GM12864 (cell line): ENCODE measurements around the gene GYPE.
"Not testable (repeated sequence)": the region's sequence is repeated elsewhere in the genome, so short reads cannot be mapped to it uniquely, and the experiment has no call there.

Experiments used
- DNase-seq: peaks from one replicate; pipeline ENCODE4 v3.0.0-alpha.2; 2011; ENCODE audit warnings: low read depth
- H3K4me3 ChIP-seq: 2 replicates; pipeline ENCODE4 v1.5.1; 2011; ENCODE audit warnings: mild to moderate bottlenecking, low read depth, low read length, control low read depth
- TF ChIP-seq, protein P1 (sequence below): IDR thresholded peaks from 2 replicates; pipeline ENCODE4 v1.5.1; 2011; ENCODE audit warnings: low read depth, mild to moderate bottlenecking, moderate library complexity, low read length, control low read depth, inconsistent platforms; ENCODE audit errors: missing control alignments

Gene GYPE

DNA sequence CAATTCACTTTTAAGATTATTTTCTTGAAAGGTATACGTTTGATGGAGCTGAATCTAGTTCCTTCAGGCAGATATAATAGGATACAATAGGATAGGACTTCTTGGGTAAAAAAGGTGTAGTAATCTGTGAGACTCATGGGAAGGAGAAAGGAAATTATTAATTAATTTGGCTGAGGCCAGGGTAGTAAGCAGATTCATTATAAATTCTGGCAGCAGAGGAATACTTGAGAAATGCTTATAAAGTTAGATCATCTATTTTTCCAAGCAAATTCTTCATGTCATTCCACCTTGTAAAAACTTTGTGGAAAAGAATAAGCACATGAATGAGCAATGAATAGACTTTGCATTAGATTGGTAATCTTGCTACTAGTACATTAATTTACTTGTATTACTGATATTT is 46.9 kb downstream of the GYPE start:
- no peak for DNase-seq
- TF ChIP-seq, protein P1, sequence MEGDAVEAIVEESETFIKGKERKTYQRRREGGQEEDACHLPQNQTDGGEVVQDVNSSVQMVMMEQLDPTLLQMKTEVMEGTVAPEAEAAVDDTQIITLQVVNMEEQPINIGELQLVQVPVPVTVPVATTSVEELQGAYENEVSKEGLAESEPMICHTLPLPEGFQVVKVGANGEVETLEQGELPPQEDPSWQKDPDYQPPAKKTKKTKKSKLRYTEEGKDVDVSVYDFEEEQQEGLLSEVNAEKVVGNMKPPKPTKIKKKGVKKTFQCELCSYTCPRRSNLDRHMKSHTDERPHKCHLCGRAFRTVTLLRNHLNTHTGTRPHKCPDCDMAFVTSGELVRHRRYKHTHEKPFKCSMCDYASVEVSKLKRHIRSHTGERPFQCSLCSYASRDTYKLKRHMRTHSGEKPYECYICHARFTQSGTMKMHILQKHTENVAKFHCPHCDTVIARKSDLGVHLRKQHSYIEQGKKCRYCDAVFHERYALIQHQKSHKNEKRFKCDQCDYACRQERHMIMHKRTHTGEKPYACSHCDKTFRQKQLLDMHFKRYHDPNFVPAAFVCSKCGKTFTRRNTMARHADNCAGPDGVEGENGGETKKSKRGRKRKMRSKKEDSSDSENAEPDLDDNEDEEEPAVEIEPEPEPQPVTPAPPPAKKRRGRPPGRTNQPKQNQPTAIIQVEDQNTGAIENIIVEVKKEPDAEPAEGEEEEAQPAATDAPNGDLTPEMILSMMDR: no peak
- H3K4me3 ChIP-seq: no peak overlapping the region

DNA sequence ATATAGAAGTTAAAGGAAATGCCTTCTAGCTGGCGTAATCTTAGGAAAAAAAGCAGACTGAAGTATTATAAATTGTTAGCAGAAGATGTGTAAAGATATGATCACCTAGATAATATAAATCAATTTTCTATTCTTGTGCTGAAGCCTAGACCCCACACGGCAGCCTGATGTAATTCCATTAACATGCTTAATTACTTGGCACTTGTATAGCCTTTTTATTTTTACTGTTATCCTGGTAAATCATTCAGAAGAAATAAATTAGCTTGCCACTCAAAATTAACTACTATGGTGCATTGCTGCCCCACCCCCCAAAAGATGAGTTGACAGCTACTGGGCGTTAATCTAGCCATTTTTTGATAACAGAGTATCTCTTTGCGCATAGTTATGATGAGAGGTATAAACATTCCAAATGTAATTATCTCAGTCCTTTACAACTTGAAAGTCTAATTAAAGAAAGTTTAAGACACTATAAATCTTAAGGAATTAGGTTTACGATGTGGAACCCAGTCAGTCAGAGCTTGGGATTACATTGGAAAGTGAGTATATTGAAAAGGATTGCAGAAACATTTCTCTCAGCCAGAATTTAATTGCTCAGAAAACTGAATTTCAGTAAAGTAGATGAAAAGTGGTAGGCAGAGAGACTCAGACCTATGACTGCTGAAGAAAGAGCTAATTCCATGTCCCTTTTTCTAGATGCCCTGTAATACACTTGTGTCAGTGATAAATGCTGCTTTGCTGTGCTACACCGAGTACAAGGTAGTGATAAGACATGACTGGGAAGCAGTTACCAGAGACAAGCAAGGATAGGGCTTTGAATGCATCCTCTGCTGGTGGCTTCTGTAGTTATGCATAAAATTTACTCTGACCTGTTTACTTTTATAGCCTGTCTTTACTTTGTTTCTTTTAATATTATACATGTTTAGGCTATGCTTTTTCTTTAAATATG is 47.7 kb downstream of the GYPE start:
- not testable (repeated sequence) for H3K4me3 ChIP-seq, DNase-seq

GRCh38 chr4:143856017-143856557 is 49.3 kb downstream of the GYPE start:
- DNase-seq, H3K4me3 ChIP-seq: not testable (repeated sequence)

GRCh38 chr4:143854645-143855044 is 50.7 kb downstream of the GYPE start:
- not testable (repeated sequence) for H3K4me3 ChIP-seq

DNA sequence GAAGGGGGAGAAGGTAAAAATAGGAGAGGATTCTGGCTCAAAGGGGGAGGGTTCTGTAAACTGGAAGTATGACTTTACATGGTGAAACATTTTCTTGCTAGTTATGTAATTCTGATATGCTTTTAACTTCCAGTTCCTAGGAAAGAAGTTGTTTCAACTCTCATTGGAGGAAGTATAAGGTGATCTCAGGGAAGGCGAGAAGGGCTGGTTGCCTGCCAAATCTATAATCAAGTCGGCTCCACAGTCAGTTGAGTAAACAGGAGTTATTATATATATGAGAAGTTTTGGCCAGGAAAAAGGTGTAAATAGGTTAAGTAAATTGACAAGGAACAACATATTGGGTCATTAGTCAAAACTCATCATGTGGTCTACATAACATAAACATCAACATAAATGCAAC is 56.1 kb downstream of the GYPE start:
- not testable (repeated sequence) for H3K4me3 ChIP-seq

More at GRCh38 chr4:143854645-143855044, 50.7 kb downstream of the GYPE start:
- not testable (repeated sequence) for DNase-seq

GRCh38 chr4:143843506-143843832 is 61.9 kb downstream of the GYPE start:
- not testable (repeated sequence) for DNase-seq, H3K4me3 ChIP-seq

More for the DNA sequence above, 56.1 kb downstream of the GYPE start:
- DNase-seq: not testable (repeated sequence)

DNA sequence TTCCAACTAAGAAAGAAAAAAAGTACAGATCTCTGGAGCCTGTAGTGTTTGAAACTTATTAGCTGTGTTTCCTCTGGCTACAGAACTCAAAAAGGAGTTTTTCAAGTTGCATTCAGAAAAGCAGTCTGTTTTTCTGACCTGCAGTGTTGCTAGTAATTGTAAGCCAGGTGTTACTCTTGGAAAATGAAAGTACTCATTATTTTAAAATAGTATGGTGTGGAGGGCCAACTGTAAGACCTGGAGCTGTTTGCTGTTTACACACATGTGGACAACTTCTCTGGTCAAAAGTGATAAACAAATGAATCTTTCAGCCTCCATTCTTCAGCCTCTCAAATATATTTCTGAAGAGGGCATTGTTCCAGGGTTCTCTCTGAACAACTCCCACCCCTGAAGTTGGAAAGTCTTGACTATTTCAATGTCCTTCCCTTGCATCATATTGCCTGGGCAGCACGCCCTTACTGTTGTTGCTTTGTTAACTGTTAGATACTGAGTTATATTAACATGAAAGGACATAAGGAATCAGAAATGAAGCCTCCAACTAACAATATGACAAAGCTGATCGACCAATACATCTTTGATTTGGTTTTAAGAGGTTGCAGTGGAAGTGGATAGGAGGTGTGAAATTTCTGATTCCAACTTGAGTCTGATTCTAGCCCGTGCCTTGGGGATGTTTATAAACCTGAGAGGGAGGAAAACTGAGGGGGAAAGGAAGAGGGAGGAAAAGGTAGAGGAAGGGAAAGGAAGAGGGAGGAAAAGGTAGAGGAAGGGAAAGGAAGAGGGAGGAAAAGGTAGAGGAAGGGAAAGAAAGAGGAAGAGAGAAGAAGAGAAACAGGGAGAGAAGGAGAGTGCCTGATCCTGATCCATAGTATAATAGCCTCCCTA is 62.5 kb downstream of the GYPE start:
- H3K4me3 ChIP-seq, DNase-seq: not testable (repeated sequence)

DNA sequence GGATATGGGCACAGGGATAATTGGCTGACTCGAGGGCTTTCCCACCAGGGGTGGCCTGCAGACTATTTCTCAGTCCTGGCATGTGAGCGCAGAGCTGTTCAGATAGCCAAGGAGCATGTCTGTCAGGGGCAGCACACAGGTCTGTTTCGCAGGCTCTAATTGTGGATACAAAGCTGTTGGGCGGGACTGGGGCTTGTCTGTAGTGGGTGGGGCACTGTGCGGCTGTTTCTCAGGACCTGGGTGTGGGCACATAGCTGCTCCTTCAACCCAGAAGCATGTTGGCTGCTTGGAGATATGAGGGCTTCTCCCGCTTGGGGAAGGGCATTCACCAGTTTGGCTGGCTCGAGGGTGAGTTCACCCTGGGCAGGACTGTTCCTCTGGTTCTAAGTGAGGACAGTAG is 65.9 kb downstream of the GYPE start:
- not testable (repeated sequence) for DNase-seq, H3K4me3 ChIP-seq

DNA sequence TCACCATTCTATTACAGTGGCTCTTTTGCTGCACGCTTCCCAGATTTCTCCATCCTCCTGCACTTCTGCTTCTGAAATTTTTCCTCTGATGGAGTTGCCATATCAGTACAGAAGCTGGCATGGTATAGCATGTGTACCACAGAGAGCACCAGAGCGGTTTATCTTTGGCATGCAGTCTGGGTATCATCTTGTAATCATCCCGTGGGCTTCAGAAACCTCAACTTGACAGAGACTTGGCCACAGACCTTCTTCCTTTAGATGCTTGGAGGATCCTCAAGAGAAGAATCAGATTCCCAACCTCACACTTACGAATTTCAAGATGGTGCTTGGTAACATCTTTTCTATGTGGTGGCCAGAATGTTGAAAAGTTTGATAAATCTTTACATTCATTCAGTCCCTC is 71.2 kb downstream of the GYPE start:
- DNase-seq, H3K4me3 ChIP-seq: not testable (repeated sequence)

DNA sequence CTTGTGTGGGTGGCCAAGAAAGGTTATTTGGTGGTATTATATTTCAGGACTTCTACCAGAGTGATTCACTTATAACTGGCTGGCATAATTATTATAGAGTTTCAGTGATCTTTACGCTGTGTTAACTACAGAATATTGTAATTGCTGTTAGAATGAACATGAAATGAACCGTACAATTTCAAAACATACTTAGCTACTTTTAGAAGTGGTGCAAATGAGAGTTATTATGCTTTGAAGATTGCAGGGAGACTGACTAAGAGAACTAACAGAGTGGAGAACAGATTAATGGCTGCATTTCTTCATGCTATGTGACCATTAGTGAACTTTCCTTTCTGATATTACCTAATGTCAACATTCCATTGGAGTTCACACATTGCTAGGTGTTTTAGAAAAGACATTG is 71.7 kb downstream of the GYPE start:
- not testable (repeated sequence) for H3K4me3 ChIP-seq, DNase-seq

GRCh38 chr4:143830576-143830975 is 74.8 kb downstream of the GYPE start:
- H3K4me3 ChIP-seq, DNase-seq: not testable (repeated sequence)

GRCh38 chr4:143829239-143829620 is 76.1 kb downstream of the GYPE start:
- not testable (repeated sequence) for H3K4me3 ChIP-seq, DNase-seq
